Measurements from ENCODE around the gene AKAP10.

The AKAP10 gene

DNA sequence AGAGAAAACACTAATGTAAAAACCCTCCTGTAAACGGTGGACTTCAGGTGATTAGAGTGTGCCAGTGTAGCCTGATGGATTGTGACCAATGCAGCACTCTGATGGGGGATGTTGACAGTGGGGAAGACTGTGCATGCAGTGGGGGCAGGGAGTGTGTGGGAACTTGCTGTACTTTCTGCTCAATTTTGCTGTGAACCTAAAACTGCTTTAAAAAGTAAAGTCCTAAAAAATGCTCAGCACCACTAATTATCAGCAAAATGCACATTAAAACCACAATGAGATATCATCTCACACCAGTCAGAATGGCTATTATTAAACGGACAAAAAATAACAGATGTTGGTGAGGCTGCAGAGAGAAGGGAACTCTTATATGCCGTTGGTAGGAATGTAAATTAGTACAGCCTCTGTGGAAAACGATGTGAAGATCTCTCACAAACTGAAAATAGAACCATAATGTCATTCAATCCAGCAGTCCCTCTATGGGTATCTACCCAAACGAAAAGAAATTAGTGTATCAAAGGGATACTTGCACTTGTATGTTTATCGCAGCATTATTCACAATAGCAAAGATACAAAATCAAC, 100.2 kb downstream of the AKAP10 start:
- Histone ChIP-seq H3K27me3 (replicated peaks; ENCODE audit: insufficient read depth, low read length) (no peaks in the 10 kb centered on the region), H3K4me2 (ENCODE audit: low read depth, low read length) (no peak overlapping the region), H3K27ac (ENCODE audit: low read length) (no peak overlapping the region), H3K4me3 (ENCODE audit: low read length) (no peak overlapping the region), H3K4me1 (ENCODE audit: low read length) (no peaks in the 10 kb centered on the region), H3K36me3 (replicated peaks; ENCODE audit: insufficient read depth, low read length) (no peaks in the 10 kb centered on the region), H3K9ac (ENCODE audit: low read length) (no peak overlapping the region), H3F3A (ENCODE audit: insufficient read depth, low read length) (no peaks in the 10 kb centered on the region), H3K79me2 (ENCODE audit: low read length) (no peaks in the 10 kb centered on the region), H2AFZ (ENCODE audit: low read length) (no peak overlapping the region), H4K20me1 (ENCODE audit: insufficient read depth, low read length) (no peaks in the 10 kb centered on the region), H3K9me3 (replicated peaks; ENCODE audit: insufficient read depth, low read length) (no peaks in the 10 kb centered on the region), H3K9me2 (replicated peaks; ENCODE audit: insufficient read depth, low read length) (no peaks in the 10 kb centered on the region)
- no peak for TF ChIP-seq EZH2 (optimal IDR thresholded peaks at IDR 0.05; ENCODE audit: low read depth, low read length)
- TF ChIP-seq, protein P1, sequence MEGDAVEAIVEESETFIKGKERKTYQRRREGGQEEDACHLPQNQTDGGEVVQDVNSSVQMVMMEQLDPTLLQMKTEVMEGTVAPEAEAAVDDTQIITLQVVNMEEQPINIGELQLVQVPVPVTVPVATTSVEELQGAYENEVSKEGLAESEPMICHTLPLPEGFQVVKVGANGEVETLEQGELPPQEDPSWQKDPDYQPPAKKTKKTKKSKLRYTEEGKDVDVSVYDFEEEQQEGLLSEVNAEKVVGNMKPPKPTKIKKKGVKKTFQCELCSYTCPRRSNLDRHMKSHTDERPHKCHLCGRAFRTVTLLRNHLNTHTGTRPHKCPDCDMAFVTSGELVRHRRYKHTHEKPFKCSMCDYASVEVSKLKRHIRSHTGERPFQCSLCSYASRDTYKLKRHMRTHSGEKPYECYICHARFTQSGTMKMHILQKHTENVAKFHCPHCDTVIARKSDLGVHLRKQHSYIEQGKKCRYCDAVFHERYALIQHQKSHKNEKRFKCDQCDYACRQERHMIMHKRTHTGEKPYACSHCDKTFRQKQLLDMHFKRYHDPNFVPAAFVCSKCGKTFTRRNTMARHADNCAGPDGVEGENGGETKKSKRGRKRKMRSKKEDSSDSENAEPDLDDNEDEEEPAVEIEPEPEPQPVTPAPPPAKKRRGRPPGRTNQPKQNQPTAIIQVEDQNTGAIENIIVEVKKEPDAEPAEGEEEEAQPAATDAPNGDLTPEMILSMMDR (IDR thresholded peaks at IDR 0.05; ENCODE audit: low read length), result no peak
- no peak for TF ChIP-seq EZH2phosphoT487 (IDR thresholded peaks at IDR 0.05; ENCODE audit: low read length)
- DNase-seq, result no peak

DNA sequence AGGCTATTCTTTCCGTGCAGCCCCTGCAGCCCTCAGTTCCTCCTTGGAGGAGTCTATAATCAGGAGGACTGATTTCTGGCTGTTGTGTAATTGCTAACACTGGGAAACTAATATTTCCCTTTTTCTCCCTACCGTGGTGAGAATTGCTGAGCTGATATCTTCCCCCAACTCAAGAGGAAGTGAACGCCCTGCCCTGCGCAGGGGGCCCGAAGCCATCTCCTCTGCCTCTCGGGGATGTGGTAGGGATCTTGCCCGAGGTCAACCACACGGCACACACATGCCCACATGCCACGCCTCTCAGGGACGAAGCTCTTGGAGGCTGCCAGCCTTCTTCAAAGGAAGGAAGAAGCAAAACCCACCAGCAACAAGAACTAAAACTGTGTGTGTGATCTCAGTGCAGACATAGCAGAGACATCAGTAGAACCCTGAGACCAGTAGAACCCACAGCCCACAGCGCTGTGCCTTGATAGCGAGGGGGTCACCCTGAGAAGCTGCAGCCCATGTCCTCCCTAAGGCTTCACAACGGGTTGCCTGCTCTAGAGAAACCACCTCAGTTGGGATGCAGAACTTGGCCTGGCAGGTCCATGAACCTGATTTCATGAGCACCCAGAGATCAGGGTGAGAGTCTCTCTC, 101.0 kb downstream of the AKAP10 start:
- H3K9me2 ChIP-seq (replicated peaks; ENCODE audit: insufficient read depth, low read length), result no peaks in the 10 kb centered on the region
- no peak overlapping the region for H3K4me3 ChIP-seq (ENCODE audit: low read length)
- no peaks in the 10 kb centered on the region for H4K20me1 ChIP-seq (ENCODE audit: insufficient read depth, low read length)
- H3K27me3 ChIP-seq (replicated peaks; ENCODE audit: insufficient read depth, low read length), result no peaks in the 10 kb centered on the region
- no peaks in the 10 kb centered on the region for H3K4me1 ChIP-seq (ENCODE audit: low read length)
- no peaks in the 10 kb centered on the region for H3K9me3 ChIP-seq (replicated peaks; ENCODE audit: insufficient read depth, low read length)
- H3K36me3 ChIP-seq (replicated peaks; ENCODE audit: insufficient read depth, low read length), result no peaks in the 10 kb centered on the region
- no peak for DNase-seq
- no peak overlapping the region for H3K4me2 ChIP-seq (ENCODE audit: low read depth, low read length)
- TF ChIP-seq, protein P1 (IDR thresholded peaks at IDR 0.05; ENCODE audit: low read length), result no peak
- TF ChIP-seq EZH2phosphoT487 (IDR thresholded peaks at IDR 0.05; ENCODE audit: low read length) (no peak), EZH2 (optimal IDR thresholded peaks at IDR 0.05; ENCODE audit: low read depth, low read length) (no peak)
- H3K27ac ChIP-seq (ENCODE audit: low read length), result no peak overlapping the region
- H3K9ac ChIP-seq (ENCODE audit: low read length), result no peak overlapping the region
- H3K79me2 ChIP-seq (ENCODE audit: low read length), result no peaks in the 10 kb centered on the region
- H2AFZ ChIP-seq (ENCODE audit: low read length), result no peak overlapping the region
- H3F3A ChIP-seq (ENCODE audit: insufficient read depth, low read length), result no peaks in the 10 kb centered on the region

DNA sequence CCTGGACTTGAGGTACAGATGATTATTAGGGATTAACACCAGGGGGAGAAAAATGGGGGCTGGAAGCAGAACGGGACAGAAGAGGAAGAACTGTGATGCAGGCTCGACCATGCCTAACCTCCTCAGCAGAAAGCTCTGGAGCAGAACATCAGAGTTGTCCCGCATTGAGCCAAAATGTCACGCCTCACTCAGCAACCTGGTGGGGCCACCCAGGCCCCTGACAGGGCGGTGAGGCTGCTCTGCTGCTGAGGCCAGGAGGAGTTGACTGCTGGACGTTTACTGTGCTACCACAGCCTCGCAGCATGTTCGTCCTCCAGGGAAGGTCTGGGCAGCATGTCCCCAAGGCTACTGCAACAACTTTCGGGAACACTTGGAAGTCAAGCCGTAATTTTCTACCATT, 103.4 kb downstream of the AKAP10 start:
- Histone ChIP-seq H3F3A (ENCODE audit: insufficient read depth, low read length) (no peaks in the 10 kb centered on the region), H3K4me2 (ENCODE audit: low read depth, low read length) (no peak overlapping the region), H2AFZ (ENCODE audit: low read length) (no peak overlapping the region), H3K4me3 (ENCODE audit: low read length) (no peak overlapping the region), H3K79me2 (ENCODE audit: low read length) (no peaks in the 10 kb centered on the region), H3K4me1 (ENCODE audit: low read length) (no peaks in the 10 kb centered on the region), H3K27me3 (replicated peaks; ENCODE audit: insufficient read depth, low read length) (no peaks in the 10 kb centered on the region), H3K27ac (ENCODE audit: low read length) (no peak overlapping the region), H3K9me2 (replicated peaks; ENCODE audit: insufficient read depth, low read length) (no peaks in the 10 kb centered on the region), H3K36me3 (replicated peaks; ENCODE audit: insufficient read depth, low read length) (no peaks in the 10 kb centered on the region), H4K20me1 (ENCODE audit: insufficient read depth, low read length) (no peaks in the 10 kb centered on the region), H3K9me3 (replicated peaks; ENCODE audit: insufficient read depth, low read length) (no peaks in the 10 kb centered on the region), H3K9ac (ENCODE audit: low read length) (no peak overlapping the region)
- TF ChIP-seq EZH2 (optimal IDR thresholded peaks at IDR 0.05; ENCODE audit: low read depth, low read length) (no peak), EZH2phosphoT487 (IDR thresholded peaks at IDR 0.05; ENCODE audit: low read length) (no peak)
- TF ChIP-seq, protein P1 (IDR thresholded peaks at IDR 0.05; ENCODE audit: low read length), result no peak
- no peak for DNase-seq

Data from MM.1S (cell line).